ENCODE data around the gene PCID2. TPM values are rescaled to one million over a fixed set of nuclear protein-coding genes. Genes with fewer than 3 reads are reported as not detected.

Gene PCID2
- total RNA-seq, 1 donor from 2014 or later = 53.4 TPM

DNA sequence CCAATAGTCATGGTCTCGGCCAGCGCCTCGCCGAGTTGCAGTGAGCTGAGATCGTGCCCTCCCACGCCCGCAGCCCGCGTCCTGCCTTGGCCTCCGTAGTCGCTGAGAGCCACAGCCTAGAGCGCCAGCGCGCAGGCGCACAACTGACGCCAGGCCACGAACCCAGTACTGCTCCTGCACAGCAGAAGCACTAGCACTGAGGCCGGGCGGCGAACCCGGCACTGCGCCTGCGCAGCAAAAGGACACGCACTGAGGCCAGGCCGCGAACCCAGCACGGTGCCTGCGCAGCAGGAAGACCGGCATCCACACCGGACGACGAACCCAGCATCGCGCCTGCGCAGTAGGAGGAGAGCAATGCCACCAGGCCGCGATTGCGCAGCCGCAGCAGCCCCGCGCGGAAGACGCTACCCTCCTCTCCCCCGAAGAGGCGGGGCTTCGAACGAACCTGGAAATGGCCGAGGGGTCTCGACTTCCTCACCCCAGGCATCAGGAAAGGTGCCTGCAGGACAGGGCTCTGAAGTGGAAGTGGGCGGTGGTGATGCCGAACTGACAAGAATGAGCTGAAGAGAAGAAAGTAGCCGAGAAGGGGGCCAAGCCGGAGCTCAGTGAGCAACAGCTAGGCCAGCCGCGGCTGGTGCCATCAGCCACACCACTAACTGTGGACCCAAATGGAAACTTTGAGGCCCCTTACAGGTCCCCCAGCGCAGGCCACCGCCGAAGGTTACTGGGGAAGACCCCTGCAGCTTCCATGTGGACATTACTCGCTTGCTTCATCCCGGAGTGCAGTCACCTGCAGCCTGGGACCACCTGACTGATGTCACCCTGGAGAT, 78.3 kb downstream of the PCID2 start:
- no peak for DNase-seq (ENCODE audit: low read depth, low spot score)

DNA sequence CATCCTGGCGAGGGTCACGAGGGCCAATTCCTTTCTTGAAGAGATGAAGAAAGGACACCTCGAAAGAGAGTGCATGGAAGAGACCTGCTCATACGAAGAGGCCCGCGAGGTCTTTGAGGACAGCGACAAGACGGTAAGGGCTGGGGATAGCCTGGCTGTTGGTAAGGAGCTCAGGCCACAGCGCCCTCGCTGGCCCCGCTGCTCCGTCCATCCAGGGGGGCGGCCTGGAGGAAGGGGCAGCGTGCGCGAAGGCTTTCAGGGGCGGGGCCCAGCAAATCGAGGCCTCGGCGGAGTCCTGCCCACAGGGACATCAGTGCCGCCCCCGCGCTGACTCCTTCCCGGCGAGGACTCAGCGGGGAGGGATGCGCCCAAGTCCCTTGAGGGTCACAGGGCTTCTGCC, 79.0 kb downstream of the PCID2 start:
- no peak for DNase-seq (ENCODE audit: low read depth, low spot score)

Other genes with a start within 250 kb of the PCID2 start
- gene MCF2L, start 239.5 kb downstream of the PCID2 start, total RNA-seq = under 0.01 and 0.32 TPM in 2 replicates
- not detected in 2 replicates for gene F7, start 102.9 kb downstream of the PCID2 start, total RNA-seq
- 0.13 and 0.56 TPM in 2 replicates for gene F10, start 85.9 kb downstream of the PCID2 start, total RNA-seq
- gene PROZ, start 50.0 kb downstream of the PCID2 start, total RNA-seq = not detected in 2 replicates
- gene CUL4A, start 944 bp upstream of the PCID2 start, total RNA-seq = 116 and 129 TPM in 2 replicates
- 209 and 236 TPM in 2 replicates for gene LAMP1, start 88.6 kb upstream of the PCID2 start, total RNA-seq
- gene GRTP1, start 155.5 kb upstream of the PCID2 start, total RNA-seq = 0.07 and 0.20 TPM in 2 replicates
- gene ADPRHL1, start 244.8 kb upstream of the PCID2 start, total RNA-seq = 0.20 and 0.32 TPM in 2 replicates

All from pulmonary artery endothelial cell (primary cell).